HEK293T (cell line): Measurements from ENCODE around the gene MRPS6.

Experiments used
- BHLHE40 ChIP-seq: fragments of 450-650 bp; IDR thresholded peaks from 2 replicates; pipeline ENCODE4 v1.6.1; 2016; ENCODE audit warnings: mild to moderate bottlenecking, moderate library complexity, borderline replicate concordance
- CTBP1 ChIP-seq: fragments of 450-650 bp; IDR thresholded peaks from 2 replicates; pipeline ENCODE4 v1.6.1; 2016; ENCODE audit warnings: borderline replicate concordance
- ELF4 ChIP-seq: fragments of 450-650 bp; IDR thresholded peaks from 2 replicates; pipeline ENCODE4 v1.6.1; 2017; ENCODE audit warnings: antibody characterized with exemption
- FOXA1 ChIP-seq: fragments of 450-650 bp; IDR thresholded peaks from 2 replicates; pipeline ENCODE4 v1.6.1; 2016; ENCODE audit warnings: mild to moderate bottlenecking
- FOXK2 ChIP-seq: fragments of 450-650 bp; IDR thresholded peaks from 2 replicates; pipeline ENCODE4 v1.6.1; 2016; ENCODE audit warnings: mild to moderate bottlenecking
- FOXM1 ChIP-seq: fragments of 450-650 bp; IDR thresholded peaks from 2 replicates; pipeline ENCODE4 v1.6.1; 2017; ENCODE audit warnings: mild to moderate bottlenecking, borderline replicate concordance
- L3MBTL2 ChIP-seq: fragments of 450-650 bp; conservative IDR thresholded peaks from 2 replicates; pipeline ENCODE4 v1.6.1; 2016; ENCODE audit warnings: mild to moderate bottlenecking
- NFRKB ChIP-seq: fragments of 450-650 bp; IDR thresholded peaks from 2 replicates; pipeline ENCODE4 v1.6.1; 2016; ENCODE audit warnings: mild to moderate bottlenecking, moderate library complexity
- PKNOX1 ChIP-seq: fragments of 450-650 bp; IDR thresholded peaks from 2 replicates; pipeline ENCODE4 v1.6.1; 2016
- SP1 ChIP-seq: fragments of 450-650 bp; IDR thresholded peaks from 2 replicates; pipeline ENCODE4 v1.6.1; 2017
- SUZ12 ChIP-seq: fragments of 450-650 bp; IDR thresholded peaks from 2 replicates; pipeline ENCODE4 v1.6.1; 2016; ENCODE audit warnings: mild to moderate bottlenecking
- TARDBP ChIP-seq: fragments of 450-650 bp; IDR thresholded peaks from 2 replicates; pipeline ENCODE4 v1.6.1; 2016
- ZNF384 ChIP-seq: fragments of 450-650 bp; IDR thresholded peaks from 2 replicates; pipeline ENCODE4 v1.6.1; 2016

GRCh38 chr21:34131586-34131985 lies 58.2 kb downstream of the MRPS6 start:
- no peak for TF ChIP-seq SP1
- TF ChIP-seq PKNOX1 = no peak
- no peak for TF ChIP-seq TARDBP
- TF ChIP-seq FOXA1 = no peak
- TF ChIP-seq SUZ12 = no peak
- TF ChIP-seq BHLHE40 = no peak
- TF ChIP-seq ZNF384 = no peak
- no peak for TF ChIP-seq FOXM1
- TF ChIP-seq ELF4 = no peak
- TF ChIP-seq NFRKB = no peak
- TF ChIP-seq FOXK2 = no peak
- no peak for TF ChIP-seq CTBP1
- TF ChIP-seq L3MBTL2 = no peak
